Immature natural killer cell (primary cell): ENCODE data around the gene GGACT. TPM values are rescaled to one million over a fixed set of nuclear protein-coding genes. Genes with fewer than 3 reads are reported as not detected.

Source experiments
- DNase-seq, 3 donors: peaks; one replicate each; pipeline ENCODE4 v3.0.0; 2022; ENCODE audit warnings: mixed read lengths in 1 of 3
- H3K27ac Mint-ChIP-seq, 6 donors: one replicate each; pipeline ENCODE4 v1.8.0; 2020; ENCODE audit warnings: mixed read lengths in 6 of 6, mild to moderate bottlenecking in 5 of 6, inconsistent platforms in 4 of 6, moderate library complexity in 3 of 6
- H3K27me3 Mint-ChIP-seq, 3 donors: one replicate each; pipeline ENCODE4 v1.8.0; 2020 to 2021; ENCODE audit warnings: low read depth in 3 of 3, mild to moderate bottlenecking in 3 of 3, mixed read lengths in 3 of 3, moderate library complexity in 3 of 3, inconsistent platforms in 1 of 3
- H3K36me3 Mint-ChIP-seq, 3 donors: one replicate each; pipeline ENCODE4 v1.8.0; 2020; ENCODE audit warnings: mixed read lengths in 3 of 3, inconsistent platforms in 2 of 3, mild to moderate bottlenecking in 2 of 3
- H3K4me1 Mint-ChIP-seq, 2 donors: one replicate each; pipeline ENCODE4 v1.8.0; 2020; ENCODE audit warnings: inconsistent platforms in 2 of 2, mild to moderate bottlenecking in 2 of 2, mixed read lengths in 2 of 2, moderate library complexity in 1 of 2
- H3K4me3 Mint-ChIP-seq, 5 donors: one replicate each; pipeline ENCODE4 v1.8.0; 2020; ENCODE audit warnings: mild to moderate bottlenecking in 5 of 5, mixed read lengths in 5 of 5, inconsistent platforms in 3 of 5, moderate library complexity in 3 of 5
- H3K9me3 Mint-ChIP-seq, 6 donors: one replicate each; pipeline ENCODE4 v1.8.0; 2020; ENCODE audit warnings: mild to moderate bottlenecking in 6 of 6, mixed read lengths in 6 of 6, inconsistent platforms in 4 of 6, moderate library complexity in 3 of 6
- polyA plus RNA-seq, 3 donors: library from polyadenylated mRNA; unstranded; fragments of 300-500 nt; fragmentation: Illumina TruSeq; gene quantifications; one replicate each; pipeline ENCODE4 v1.2.3, GENCODE V29; 2021

GGACT gene
- polyA plus RNA-seq, 3 donors from 2014 or later, result 10.4 to 13.0 (median 11.8) TPM

DNA sequence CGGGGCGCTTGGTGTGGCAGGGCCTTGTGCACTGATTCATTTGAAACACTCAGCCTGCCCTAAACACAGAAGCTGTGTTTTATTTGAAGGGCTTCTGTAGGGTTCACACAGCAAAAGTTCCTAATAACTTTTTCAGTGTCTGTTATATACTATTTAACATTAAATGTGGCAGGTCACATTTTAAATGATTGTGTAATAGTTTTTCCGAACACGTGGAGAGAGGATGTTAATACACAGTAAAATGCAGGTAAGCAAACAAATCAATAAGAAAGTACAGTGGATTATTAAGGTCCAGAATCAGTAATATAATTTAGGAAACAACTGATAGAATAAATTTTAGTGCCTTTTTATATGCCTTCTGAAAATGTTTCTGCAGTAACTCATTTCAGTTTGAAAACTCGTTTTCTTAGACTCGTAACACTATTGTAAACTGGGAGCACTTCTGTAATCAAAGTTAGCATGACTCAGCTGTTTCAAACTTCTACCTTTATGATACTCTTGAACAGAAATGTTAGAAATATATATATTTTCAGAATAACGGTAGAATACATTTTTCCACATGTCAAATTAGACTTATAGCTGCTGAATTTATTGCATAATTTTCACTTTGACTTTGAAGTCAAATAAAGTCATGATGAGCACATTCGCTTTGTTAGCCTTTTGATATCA lies 70.1 kb downstream of the GGACT start:
- peak overlapping the region in 2 of 6 donors; percentile 23 to 26 for H3K27ac Mint-ChIP-seq
- H3K27me3 Mint-ChIP-seq, result peaks cover 0 to 5% (median 0%) of the 10 kb centered on the region in 3 donors
- no peaks in the 10 kb centered on the region for H3K9me3 Mint-ChIP-seq
- H3K36me3 Mint-ChIP-seq, result peaks cover 4 to 11% (median 8%) of the 10 kb centered on the region in 3 donors
- no peak for DNase-seq
- H3K4me1 Mint-ChIP-seq, result peaks cover 28 to 57% of the 10 kb centered on the region in 2 donors
- peak overlapping the region in 2 of 5 donors; percentile 0 to 41 for H3K4me3 Mint-ChIP-seq

DNA sequence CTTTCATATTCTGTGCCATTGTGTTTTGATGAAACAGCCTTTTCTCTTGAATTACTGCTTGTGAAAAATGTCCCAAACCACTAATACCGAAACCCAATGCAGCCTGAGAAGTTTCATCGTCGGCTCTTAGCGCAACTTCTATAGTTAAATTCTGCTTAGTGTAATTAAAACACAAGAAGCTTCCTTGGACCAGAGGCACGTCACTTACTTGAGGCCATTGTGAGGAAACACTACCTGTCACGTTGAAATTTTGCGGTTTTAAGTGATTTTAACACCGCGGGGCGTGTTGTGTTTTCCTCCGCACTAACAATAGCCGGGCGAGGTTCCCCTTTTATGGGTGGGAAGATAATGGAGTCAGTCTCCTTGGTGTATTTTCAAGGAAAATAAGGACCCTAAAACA lies 70.9 kb downstream of the GGACT start:
- Mint-ChIP-seq H3K36me3 (peaks cover 4 to 11% (median 8%) of the 10 kb centered on the region in 3 donors), H3K4me1 (peaks cover 28 to 65% of the 10 kb centered on the region in 2 donors), H3K4me3 (peak overlapping the region in 4 of 5 donors; percentile 5 to 58 (median 28)), H3K27ac (no peak overlapping the region), H3K27me3 (peaks cover 0 to 5% (median 0%) of the 10 kb centered on the region in 3 donors), H3K9me3 (no peaks in the 10 kb centered on the region)
- peak; percentile 15 to 23 (median 21) for DNase-seq

DNA sequence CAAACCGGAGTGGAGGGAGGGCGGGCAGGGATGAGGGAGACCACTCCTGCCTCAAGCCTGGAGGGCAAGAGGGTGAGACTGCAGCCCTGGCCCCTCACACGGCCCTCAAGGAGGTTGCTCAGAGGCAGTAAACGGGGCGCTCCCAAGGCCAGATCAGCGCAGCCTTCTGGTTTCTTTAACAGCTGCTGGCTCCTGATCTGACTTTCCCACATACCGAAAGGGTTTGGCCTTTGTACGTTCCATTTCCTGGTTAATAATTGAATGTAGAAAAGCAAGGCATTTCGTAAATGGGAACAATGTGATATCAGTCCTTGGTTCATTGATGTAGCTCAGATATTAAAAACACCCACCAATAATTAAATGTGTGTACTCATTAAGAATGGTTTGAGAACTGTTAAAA lies 71.5 kb downstream of the GGACT start:
- H3K36me3 Mint-ChIP-seq, result peaks cover 4 to 11% (median 8%) of the 10 kb centered on the region in 3 donors
- peaks cover 34 to 65% of the 10 kb centered on the region in 2 donors for H3K4me1 Mint-ChIP-seq
- H3K27ac Mint-ChIP-seq, result no peak overlapping the region
- H3K4me3 Mint-ChIP-seq, result peak overlapping the region in 1 of 5 donors; percentile 15
- peaks cover 0 to 5% (median 0%) of the 10 kb centered on the region in 3 donors for H3K27me3 Mint-ChIP-seq
- no peak for DNase-seq
- no peaks in the 10 kb centered on the region for H3K9me3 Mint-ChIP-seq

DNA sequence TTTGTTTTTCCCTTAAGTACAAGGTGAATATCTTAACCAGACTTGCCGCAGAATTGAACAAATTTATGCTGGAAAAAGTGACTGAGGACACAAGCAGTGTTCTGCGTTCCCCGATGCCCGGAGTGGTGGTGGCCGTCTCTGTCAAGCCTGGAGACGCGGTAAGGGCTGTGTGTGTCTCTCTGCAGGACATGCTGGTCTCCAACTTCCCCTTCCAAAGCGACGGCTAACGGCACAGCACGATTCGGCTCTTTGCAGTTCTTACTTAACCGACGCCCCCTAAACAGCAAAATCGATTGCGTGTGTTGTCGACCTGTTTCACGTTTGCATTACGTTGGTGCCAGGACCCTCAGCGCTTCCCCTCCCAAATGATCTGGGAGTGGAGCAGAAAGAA lies 73.2 kb downstream of the GGACT start:
- H3K27me3 Mint-ChIP-seq, result peaks cover 0 to 14% (median 0%) of the 10 kb centered on the region in 3 donors
- no peaks in the 10 kb centered on the region for H3K9me3 Mint-ChIP-seq
- H3K36me3 Mint-ChIP-seq, result peaks cover 4 to 8% (median 8%) of the 10 kb centered on the region in 3 donors
- peak overlapping the region in 1 of 6 donors; percentile 15 for H3K27ac Mint-ChIP-seq
- no peak overlapping the region for H3K4me3 Mint-ChIP-seq
- peaks cover 34 to 68% of the 10 kb centered on the region in 2 donors for H3K4me1 Mint-ChIP-seq
- no peak for DNase-seq

DNA sequence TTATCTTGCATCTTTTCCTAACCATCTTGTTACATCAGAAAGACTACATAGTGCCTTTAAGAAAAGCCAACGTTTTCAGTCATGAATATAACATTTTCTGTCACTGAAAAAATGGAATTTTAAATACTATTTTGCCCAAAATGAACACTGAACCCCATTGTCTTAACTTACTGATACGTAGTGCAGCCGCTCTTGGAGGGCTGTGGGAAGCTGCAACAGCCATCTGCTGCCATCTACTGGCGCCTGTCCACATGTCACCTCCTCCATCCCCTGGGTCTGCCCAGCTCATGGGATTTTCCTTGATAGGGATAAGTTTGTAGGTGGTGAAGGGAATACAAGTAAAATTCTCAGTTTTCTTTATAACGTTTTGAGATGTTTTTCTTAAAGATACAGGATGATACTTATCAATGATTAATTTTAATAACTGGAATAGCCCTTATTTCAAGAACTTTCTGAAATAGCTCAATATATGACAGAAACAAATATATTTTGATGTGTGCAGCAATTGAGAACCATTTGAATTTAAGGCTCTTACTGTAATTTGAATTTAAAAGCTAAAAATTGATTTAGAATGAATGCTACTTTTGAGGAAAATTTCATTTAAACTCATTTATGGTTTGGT lies 73.7 kb downstream of the GGACT start:
- H3K4me3 Mint-ChIP-seq, result peak overlapping the region in 3 of 5 donors; percentile 10 to 54 (median 24)
- no peaks in the 10 kb centered on the region for H3K9me3 Mint-ChIP-seq
- DNase-seq, result peak; percentile 57 to 74 (median 64)
- peaks cover 0 to 12% (median 0%) of the 10 kb centered on the region in 3 donors for H3K27me3 Mint-ChIP-seq
- H3K27ac Mint-ChIP-seq, result peak overlapping the region in 1 of 6 donors; percentile 63
- peaks cover 34 to 68% of the 10 kb centered on the region in 2 donors for H3K4me1 Mint-ChIP-seq
- H3K36me3 Mint-ChIP-seq, result peaks cover 4 to 8% (median 8%) of the 10 kb centered on the region in 3 donors

DNA sequence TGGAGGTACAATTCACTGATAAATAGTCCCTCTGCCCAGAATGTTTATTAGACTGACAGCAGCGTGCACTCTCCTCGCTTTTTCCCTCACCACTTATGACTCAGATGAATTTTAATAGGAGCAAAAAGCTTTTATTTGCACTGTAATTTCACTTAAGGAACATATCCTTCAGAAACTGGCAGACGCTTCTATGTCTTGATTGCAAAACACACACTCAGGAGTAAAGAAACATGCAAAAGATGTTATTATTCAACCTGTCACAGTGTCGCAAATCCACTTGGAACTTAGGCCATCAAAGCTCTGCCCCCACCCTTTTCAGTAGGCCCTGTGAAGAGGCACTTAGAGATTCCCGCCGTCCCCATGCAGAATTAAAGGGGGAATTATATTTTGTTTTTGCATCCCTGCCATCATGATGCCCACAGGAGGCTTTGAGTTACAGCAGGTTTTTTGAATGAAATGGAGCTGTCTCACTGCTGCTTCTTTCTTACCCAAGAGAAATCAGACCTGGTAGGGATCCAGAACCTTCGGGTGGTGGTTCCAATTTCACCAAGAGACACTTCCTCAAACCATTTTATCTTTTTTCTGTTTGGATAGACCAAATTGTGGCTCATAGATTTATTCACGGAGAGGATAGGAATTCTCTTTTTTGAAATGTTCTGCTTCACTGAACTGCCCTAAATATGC lies 74.5 kb downstream of the GGACT start:
- no peak overlapping the region for H3K27ac Mint-ChIP-seq

DNA sequence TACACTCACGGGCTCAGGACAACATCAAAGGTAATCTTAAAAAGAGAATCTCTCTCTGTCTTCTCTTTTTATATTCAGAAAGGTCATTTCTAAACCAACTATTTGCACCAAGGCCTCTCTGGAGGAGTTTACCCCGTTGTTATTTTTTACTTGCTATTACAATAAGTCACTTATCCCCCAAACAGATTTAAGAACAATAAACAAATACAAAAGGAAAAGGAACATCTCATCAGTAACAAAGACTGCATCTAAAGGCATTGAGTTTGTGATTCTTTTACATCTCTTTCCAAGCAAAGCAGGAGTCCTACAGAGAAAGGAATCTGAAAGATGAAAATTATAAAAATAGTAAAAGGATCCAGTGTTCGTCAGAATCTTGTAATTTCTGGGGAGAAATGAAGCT lies 75.4 kb downstream of the GGACT start:
- Mint-ChIP-seq H3K27ac (peak overlapping the region in 1 of 6 donors; percentile 8), H3K36me3 (peaks cover 4 to 8% (median 6%) of the 10 kb centered on the region in 3 donors), H3K27me3 (peaks cover 0 to 12% (median 0%) of the 10 kb centered on the region in 3 donors), H3K9me3 (no peaks in the 10 kb centered on the region), H3K4me3 (no peak overlapping the region), H3K4me1 (peaks cover 27 to 50% of the 10 kb centered on the region in 2 donors)
- DNase-seq, result no peak

More for the DNA sequence above, 74.5 kb downstream of the GGACT start:
- H3K4me3 Mint-ChIP-seq, result peak overlapping the region in 1 of 5 donors; percentile 24
- H3K36me3 Mint-ChIP-seq, result peaks cover 4 to 8% (median 8%) of the 10 kb centered on the region in 3 donors
- H3K27me3 Mint-ChIP-seq, result peaks cover 0 to 12% (median 0%) of the 10 kb centered on the region in 3 donors
- H3K9me3 Mint-ChIP-seq, result no peaks in the 10 kb centered on the region
- peaks cover 30 to 60% of the 10 kb centered on the region in 2 donors for H3K4me1 Mint-ChIP-seq
- no peak for DNase-seq

DNA sequence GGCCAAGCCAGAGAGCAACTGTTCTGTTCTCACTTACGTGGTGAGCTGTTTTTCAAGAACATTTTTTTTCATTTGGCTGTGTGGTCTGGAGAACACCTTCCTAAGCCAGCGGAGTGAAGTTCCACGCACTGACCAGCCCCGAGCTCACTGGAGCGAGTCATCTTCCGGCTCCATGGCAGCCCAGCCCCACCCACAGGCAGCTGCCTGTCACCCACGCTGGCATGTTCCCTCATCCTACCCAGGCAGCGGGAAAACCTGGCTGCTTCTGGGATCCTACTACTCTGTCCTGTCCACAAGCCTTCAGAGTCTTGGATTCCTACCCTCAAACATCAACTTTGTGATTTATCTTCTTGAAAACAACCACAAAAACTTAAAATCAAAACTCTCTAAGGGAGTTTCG lies 76.2 kb downstream of the GGACT start:
- Mint-ChIP-seq H3K36me3 (peaks cover 4 to 8% (median 6%) of the 10 kb centered on the region in 3 donors), H3K4me3 (peak overlapping the region in 3 of 5 donors; percentile 11 to 39 (median 11)), H3K9me3 (no peaks in the 10 kb centered on the region), H3K27me3 (peaks cover 0 to 12% (median 2%) of the 10 kb centered on the region in 3 donors), H3K27ac (peak overlapping the region in 3 of 6 donors; percentile 57 to 65 (median 59)), H3K4me1 (peaks cover 22 to 43% of the 10 kb centered on the region in 2 donors)
- DNase-seq, result no peak

DNA sequence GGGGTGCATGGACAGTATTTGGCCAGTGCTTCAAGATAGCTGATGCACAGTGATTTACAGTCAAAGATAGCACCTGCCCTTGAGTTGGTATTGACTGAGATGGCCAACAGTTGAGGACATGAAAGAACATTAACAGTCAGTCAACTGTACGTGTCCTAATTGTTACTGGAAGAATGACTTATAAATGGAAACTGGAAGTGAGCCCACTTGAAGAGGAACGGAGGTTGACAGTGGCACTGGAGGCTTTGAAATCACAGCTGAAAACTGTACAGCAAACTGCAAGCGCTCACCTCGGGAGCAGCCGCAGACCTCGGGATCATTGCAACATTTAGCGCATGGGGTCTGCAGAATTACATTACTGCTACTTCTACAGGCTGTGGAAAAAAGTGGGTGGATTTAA lies 77.1 kb downstream of the GGACT start:
- H3K4me1 Mint-ChIP-seq, result peaks cover 28 to 48% of the 10 kb centered on the region in 2 donors
- peak overlapping the region in 1 of 6 donors; percentile 42 for H3K27ac Mint-ChIP-seq
- H3K27me3 Mint-ChIP-seq, result peaks cover 0 to 11% (median 2%) of the 10 kb centered on the region in 3 donors
- DNase-seq, result no peak
- no peaks in the 10 kb centered on the region for H3K9me3 Mint-ChIP-seq
- H3K4me3 Mint-ChIP-seq, result no peak overlapping the region
- peaks cover 2 to 8% (median 2%) of the 10 kb centered on the region in 3 donors for H3K36me3 Mint-ChIP-seq

DNA sequence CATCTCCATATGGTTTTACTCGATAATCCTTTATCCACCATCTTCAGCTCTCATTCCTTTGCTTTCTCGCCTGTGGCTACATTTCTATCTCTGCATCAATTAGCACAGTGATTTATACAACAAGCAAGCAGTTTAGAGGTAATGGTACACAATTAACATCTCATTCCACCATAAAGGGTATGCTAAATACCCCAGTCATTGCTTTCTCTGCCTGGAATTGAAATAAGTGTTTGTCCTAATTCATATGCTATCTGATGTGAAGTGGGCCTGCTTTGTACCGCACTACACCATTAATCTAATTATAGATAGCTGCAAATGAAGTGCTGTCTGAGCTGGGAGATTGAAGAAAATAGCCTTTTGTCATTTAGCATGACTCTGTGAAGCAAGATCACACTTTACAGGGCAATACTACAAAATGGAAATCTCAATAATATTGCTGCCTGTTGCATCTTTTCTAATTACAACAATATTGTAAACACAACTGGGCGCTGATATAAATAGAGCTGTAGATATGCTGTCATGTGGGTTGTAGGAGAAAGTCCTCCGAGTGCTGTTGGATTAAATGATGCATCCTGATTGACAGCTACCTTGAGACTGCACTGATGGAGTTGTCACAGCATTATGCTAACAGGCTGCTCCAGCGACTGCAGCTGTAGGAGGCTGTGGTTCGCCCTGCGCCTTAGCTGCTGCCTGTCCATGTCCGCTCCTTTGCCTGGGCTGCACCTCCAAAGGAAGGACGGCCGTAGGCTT lies 78.2 kb downstream of the GGACT start:
- Mint-ChIP-seq H3K9me3 (no peaks in the 10 kb centered on the region), H3K27ac (peak overlapping the region in 1 of 6 donors; percentile 7), H3K4me1 (peaks cover 33 to 57% of the 10 kb centered on the region in 2 donors), H3K27me3 (peaks cover 0 to 9% (median 2%) of the 10 kb centered on the region in 3 donors), H3K36me3 (peaks cover 0 to under 1% (median 0%) of the 10 kb centered on the region in 3 donors), H3K4me3 (no peak overlapping the region)
- DNase-seq, result no peak

DNA sequence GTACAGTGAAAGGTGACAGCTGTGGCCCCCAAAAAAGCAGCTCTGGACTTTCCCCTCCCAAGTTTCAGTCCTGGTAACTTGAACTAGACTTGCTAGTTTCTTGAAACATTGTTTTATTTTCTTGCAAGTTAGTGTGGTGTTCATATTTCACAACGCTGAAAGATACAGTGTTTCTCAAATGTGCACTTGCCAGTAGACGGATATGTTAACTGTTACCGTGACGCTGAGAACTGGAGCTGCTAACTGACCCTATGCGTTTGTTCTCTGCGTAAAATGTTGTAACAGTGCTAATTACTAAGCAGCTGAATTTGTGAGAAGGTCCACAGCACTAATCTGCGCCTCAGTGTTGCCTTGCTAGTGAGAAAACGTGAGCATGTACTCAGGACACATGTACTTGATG lies 79.6 kb downstream of the GGACT start:
- Mint-ChIP-seq H3K4me1 (peaks cover 32 to 56% of the 10 kb centered on the region in 2 donors), H3K4me3 (no peak overlapping the region), H3K27me3 (peaks cover 0 to 9% (median 2%) of the 10 kb centered on the region in 3 donors), H3K9me3 (no peaks in the 10 kb centered on the region), H3K36me3 (peaks cover 0 to 4% (median 0%) of the 10 kb centered on the region in 3 donors), H3K27ac (no peak overlapping the region)
- no peak for DNase-seq

DNA sequence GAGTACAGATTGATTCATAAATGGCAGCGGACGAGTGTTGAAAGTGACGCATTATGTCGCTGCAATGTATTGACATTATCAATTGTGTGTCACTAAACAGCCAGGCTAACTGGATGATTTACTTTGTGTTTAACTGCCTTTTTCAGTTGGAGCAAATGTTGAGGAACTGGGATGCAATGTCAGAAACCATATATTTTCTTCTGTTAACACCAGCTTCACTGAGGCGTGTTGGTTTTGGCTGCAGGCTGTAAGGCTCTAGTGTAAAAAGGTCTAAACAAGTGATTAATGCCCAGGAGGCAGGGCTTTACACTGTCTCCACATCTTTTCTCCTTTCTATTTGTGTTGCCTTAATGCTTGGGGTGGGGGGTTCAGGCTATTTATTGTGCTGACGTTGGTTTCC lies 80.1 kb downstream of the GGACT start:
- H3K4me1 Mint-ChIP-seq, result peaks cover 32 to 55% of the 10 kb centered on the region in 2 donors
- H3K27ac Mint-ChIP-seq, result peak overlapping the region in 1 of 6 donors; percentile 13
- H3K4me3 Mint-ChIP-seq, result no peak overlapping the region
- H3K27me3 Mint-ChIP-seq, result peaks cover 0 to 9% (median 2%) of the 10 kb centered on the region in 3 donors
- H3K36me3 Mint-ChIP-seq, result peaks cover 0 to 4% (median 0%) of the 10 kb centered on the region in 3 donors
- no peak for DNase-seq
- H3K9me3 Mint-ChIP-seq, result no peaks in the 10 kb centered on the region
